ENCODE data around the gene ADGRG1. TPM values are rescaled to one million over a fixed set of nuclear protein-coding genes. Genes with fewer than 3 reads are reported as not detected.

The ADGRG1 gene
- total RNA-seq, 1 experiment from 2014 or later = 18.9 TPM

Other genes with a start within 250 kb of the ADGRG1 start
- gene CCL17, start 223.9 kb upstream of the ADGRG1 start, total RNA-seq (2014; rRNA removed; shearing (Covaris generic)) = not detected in 2 replicates
- 95.3 and 103 TPM in 2 replicates for gene CIAPIN1, start 181.2 kb upstream of the ADGRG1 start, total RNA-seq (2014; rRNA removed; shearing (Covaris generic))
- gene COQ9, start 181.2 kb upstream of the ADGRG1 start, total RNA-seq (2014; rRNA removed; shearing (Covaris generic)) = 82.4 and 89.4 TPM in 2 replicates
- 199 and 233 TPM in 2 replicates for gene POLR2C, start 166.0 kb upstream of the ADGRG1 start, total RNA-seq (2014; rRNA removed; shearing (Covaris generic))
- 5.0 and 7.3 TPM in 2 replicates for gene DOK4, start 142.1 kb upstream of the ADGRG1 start, total RNA-seq (2014; rRNA removed; shearing (Covaris generic))
- 10.4 and 13.7 TPM in 2 replicates for gene CCDC102A, start 92.1 kb upstream of the ADGRG1 start, total RNA-seq (2014; rRNA removed; shearing (Covaris generic))
- not detected in 2 replicates for gene ADGRG5, start 86.0 kb upstream of the ADGRG1 start, total RNA-seq (2014; rRNA removed; shearing (Covaris generic))
- gene ADGRG3, start 39.7 kb downstream of the ADGRG1 start, total RNA-seq (2014; rRNA removed; shearing (Covaris generic)) = not detected in 2 replicates
- not detected in 2 replicates for gene DRC7, start 66.2 kb downstream of the ADGRG1 start, total RNA-seq (2014; rRNA removed; shearing (Covaris generic))
- 44.7 and 54.3 TPM in 2 replicates for gene KATNB1, start 107.1 kb downstream of the ADGRG1 start, total RNA-seq (2014; rRNA removed; shearing (Covaris generic))
- 134 and 140 TPM in 2 replicates for gene KIFC3, start 173.9 kb downstream of the ADGRG1 start, total RNA-seq (2014; rRNA removed; shearing (Covaris generic))